ENCODE measurements around the gene DAPL1. TPM values are rescaled to one million over a fixed set of nuclear protein-coding genes. Genes with fewer than 3 reads are reported as not detected.

The DAPL1 gene
- total RNA-seq, 1 donor: not detected

DNA sequence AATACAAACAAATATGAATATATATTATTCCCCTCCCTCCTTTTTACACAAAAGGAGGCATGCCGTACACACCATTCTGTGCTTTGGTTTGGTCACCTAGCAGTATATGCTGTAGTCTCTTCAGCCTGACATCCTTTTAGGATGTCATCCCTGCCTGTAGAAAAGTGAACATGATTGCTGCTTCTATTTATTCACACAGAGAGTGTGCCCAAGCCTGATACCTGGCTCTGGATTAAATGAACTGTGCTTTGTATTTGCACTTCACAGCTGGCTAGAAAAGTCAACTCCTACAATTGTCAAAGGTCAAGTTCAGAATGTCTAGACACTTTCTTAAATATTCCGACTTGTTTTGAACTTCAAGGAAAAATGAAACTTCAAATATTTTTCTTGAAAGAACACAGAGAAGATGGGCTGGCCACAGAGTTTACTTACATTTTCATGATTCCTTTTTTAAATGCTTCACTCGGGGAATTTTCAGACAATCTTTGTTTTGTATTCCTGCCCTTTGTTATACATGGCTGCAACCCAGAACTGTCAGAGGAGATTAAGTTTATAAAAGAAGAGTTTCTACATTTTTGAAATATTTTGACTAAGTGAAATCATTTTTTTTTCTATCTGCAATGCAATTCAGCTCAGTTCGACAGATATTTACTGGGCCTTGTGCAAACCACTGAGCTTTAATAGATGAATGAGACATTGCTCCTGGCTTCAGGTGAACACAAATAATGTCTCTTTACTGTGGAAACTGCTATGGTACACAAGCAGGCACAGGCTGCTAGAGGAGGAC lies 33.5 kb downstream of the DAPL1 start:
- TF ChIP-seq, protein P1, sequence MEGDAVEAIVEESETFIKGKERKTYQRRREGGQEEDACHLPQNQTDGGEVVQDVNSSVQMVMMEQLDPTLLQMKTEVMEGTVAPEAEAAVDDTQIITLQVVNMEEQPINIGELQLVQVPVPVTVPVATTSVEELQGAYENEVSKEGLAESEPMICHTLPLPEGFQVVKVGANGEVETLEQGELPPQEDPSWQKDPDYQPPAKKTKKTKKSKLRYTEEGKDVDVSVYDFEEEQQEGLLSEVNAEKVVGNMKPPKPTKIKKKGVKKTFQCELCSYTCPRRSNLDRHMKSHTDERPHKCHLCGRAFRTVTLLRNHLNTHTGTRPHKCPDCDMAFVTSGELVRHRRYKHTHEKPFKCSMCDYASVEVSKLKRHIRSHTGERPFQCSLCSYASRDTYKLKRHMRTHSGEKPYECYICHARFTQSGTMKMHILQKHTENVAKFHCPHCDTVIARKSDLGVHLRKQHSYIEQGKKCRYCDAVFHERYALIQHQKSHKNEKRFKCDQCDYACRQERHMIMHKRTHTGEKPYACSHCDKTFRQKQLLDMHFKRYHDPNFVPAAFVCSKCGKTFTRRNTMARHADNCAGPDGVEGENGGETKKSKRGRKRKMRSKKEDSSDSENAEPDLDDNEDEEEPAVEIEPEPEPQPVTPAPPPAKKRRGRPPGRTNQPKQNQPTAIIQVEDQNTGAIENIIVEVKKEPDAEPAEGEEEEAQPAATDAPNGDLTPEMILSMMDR (IDR thresholded peaks at IDR 0.05; ENCODE audit: insufficient read depth, low read depth, low read length): no peak
- no peak overlapping the region for H3K4me3 ChIP-seq (ENCODE audit: low read depth, low read length)

DNA sequence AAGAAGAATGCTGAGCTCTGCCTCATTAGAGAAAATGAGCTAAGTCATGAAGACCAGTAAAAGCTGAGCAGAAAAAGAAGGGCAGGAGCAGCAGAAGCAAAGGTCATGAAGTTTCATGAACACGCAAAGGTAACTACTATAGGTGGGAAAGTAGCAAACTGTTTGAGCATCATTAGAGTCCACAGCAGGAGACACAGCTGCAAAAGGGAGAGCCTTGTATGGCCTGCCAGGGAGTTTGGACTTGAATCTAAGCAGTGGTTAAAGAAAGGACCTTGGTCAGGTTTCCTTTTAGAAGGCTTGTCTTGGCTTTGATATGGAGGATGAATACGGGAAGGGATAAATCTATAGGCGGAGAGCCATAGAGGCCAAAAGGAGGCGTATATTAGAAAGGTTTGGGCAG lies 34.0 kb downstream of the DAPL1 start:
- no peak for DNase-seq (ENCODE audit: low read depth)
- TF ChIP-seq, protein P1 (IDR thresholded peaks at IDR 0.05; ENCODE audit: insufficient read depth, low read depth, low read length): no peak
- no peak overlapping the region for H3K4me3 ChIP-seq (ENCODE audit: low read depth, low read length)

More for the DNA sequence above, 33.5 kb downstream of the DAPL1 start:
- peak; percentile 51 for DNase-seq (ENCODE audit: low read depth)

- no peak overlapping the region for H3K4me3 ChIP-seq (ENCODE audit: low read depth, low read length)
- no peak for DNase-seq (ENCODE audit: low read depth)
- TF ChIP-seq, protein P1 (IDR thresholded peaks at IDR 0.05; ENCODE audit: insufficient read depth, low read depth, low read length): no peak
Measured at GRCh38 chr2:158830201-158830600, 35.1 kb downstream of the DAPL1 start.

DNA sequence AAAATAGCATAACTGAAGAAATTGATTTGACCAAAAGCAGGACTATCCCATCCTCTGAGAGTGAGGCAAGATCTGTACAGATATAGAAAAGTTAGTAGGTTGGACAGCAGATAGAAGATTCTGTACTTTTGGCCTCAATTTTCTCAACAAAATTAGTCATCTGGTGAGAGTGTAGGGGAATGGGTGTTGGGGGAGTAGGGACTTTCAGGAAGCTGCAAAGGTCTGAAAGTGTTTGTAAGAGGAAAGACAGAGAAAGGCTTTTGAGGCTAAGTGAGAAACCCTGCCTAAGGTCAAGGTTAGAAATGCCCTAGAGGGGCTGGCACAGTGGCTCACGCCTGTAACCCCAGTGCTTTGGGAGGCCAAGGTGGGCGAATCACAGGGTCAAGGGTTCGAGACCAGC lies 40.3 kb downstream of the DAPL1 start:
- TF ChIP-seq, protein P1 (IDR thresholded peaks at IDR 0.05; ENCODE audit: insufficient read depth, low read depth, low read length): no peak
- no peak overlapping the region for H3K4me3 ChIP-seq (ENCODE audit: low read depth, low read length)
- no peak for DNase-seq (ENCODE audit: low read depth)

DNA sequence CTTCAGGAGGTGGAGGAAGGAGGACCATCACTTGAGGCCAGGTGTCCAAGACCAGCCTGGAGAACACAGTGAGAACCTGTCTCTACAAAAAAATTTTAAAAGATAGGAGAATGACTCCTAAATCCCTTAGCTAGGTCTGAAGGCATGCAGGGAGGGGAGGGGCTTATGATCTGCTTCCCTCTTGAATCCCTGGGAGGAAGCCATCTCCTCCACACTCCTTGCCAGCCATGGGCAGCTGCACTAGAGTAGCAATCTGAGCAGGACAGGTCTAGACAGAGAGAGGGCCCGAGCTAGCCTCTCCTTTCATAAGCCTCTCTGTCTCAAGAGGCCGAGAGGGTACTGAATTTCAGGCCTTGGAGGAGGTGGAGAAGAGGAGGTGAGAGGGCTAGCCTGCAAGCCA lies 42.5 kb downstream of the DAPL1 start:
- no peak for DNase-seq (ENCODE audit: low read depth)

GRCh38 chr2:158841850-158842249 lies 46.7 kb downstream of the DAPL1 start:
- no peak overlapping the region for H3K4me3 ChIP-seq (ENCODE audit: low read depth, low read length)
- DNase-seq (ENCODE audit: low read depth): peak; percentile 60
- TF ChIP-seq, protein P1 (IDR thresholded peaks at IDR 0.05; ENCODE audit: insufficient read depth, low read depth, low read length): no peak

More for the DNA sequence above, 42.5 kb downstream of the DAPL1 start:
- H3K4me3 ChIP-seq (ENCODE audit: low read depth, low read length): no peak overlapping the region
- TF ChIP-seq, protein P1 (IDR thresholded peaks at IDR 0.05; ENCODE audit: insufficient read depth, low read depth, low read length): no peak
